ENCODE data around the gene SEC63. TPM values are rescaled to one million over a fixed set of nuclear protein-coding genes. Genes with fewer than 3 reads are reported as not detected.

The SEC63 gene
- total RNA-seq, 1 experiment from 2014 or later: 86.2 TPM

- H3K79me2 ChIP-seq (ENCODE audit: insufficient read depth, low read length): no peaks in the 10 kb centered on the region
- Mint-ChIP-seq H3K27me3 (ENCODE audit: low read depth) (no peaks in the 10 kb centered on the region), H3K27ac (no peak overlapping the region; a peak in 1 of 7 replicates), H3K36me3 (ENCODE audit: insufficient read depth in 1 of 3, low read depth in 3 of 3) (no peaks in the 10 kb centered on the region), H3K4me1 (peaks cover 20 to 34% of the 10 kb centered on the region in 2 experiments), H3K9me3 (no peaks in the 10 kb centered on the region), H3K4me3 (no peak overlapping the region)
- H2AFZ ChIP-seq (ENCODE audit: low read length): no peak overlapping the region
- H2BK120ac ChIP-seq (ENCODE audit: low read depth, low read length, poor library complexity, severe bottlenecking): no peak overlapping the region
- no peak overlapping the region for H2BK12ac ChIP-seq (ENCODE audit: insufficient read length, low read depth, low read length)
- H3K14ac ChIP-seq (ENCODE audit: insufficient read depth, low read length): no peak overlapping the region
- no CpG with 5 or more reads among the region's 17 CpGs for WGBS (ENCODE audit: extremely low coverage, insufficient read length, low lambda C conversion rate)
- no peak overlapping the region for H4K5ac ChIP-seq (ENCODE audit: insufficient read length, low read depth, low read length)
- no peaks in the 10 kb centered on the region for H4K20me1 ChIP-seq (ENCODE audit: control insufficient read depth, insufficient read depth, insufficient read length)
- H2BK20ac ChIP-seq (ENCODE audit: low read depth, low read length, poor library complexity, severe bottlenecking): no peak overlapping the region
- no peak overlapping the region for H4K8ac ChIP-seq (replicated peaks; ENCODE audit: insufficient read length, low read depth, low read length)
- H3K9me3 ChIP-seq (ENCODE audit: control insufficient read depth, low read depth, low read length): no peaks in the 10 kb centered on the region
- H3K18ac ChIP-seq (ENCODE audit: insufficient read length, low read depth, low read length): no peak overlapping the region
- no peak overlapping the region for H3K27ac ChIP-seq (ENCODE audit: insufficient read length, low read depth, low read length)
- peaks cover 2% of the 10 kb centered on the region; the same call in 1 of the 2 replicates for H3K4me1 ChIP-seq (ENCODE audit: insufficient read depth, low read length)
- no peak overlapping the region for H3K4me2 ChIP-seq (ENCODE audit: insufficient read depth, insufficient read length, low read length)
- H3K23ac ChIP-seq (ENCODE audit: insufficient read length, low read depth, low read length): no peak overlapping the region
- DNase-seq: no peak
- no peak overlapping the region for H3T11ph ChIP-seq (ENCODE audit: low read length)
- no peak overlapping the region for H3K9ac ChIP-seq (ENCODE audit: extremely low read depth, insufficient read length, low read length)
- H3K4ac ChIP-seq (ENCODE audit: low read depth, low read length): no peak overlapping the region
- H3K56ac ChIP-seq (ENCODE audit: insufficient read length, low read depth, low read length): no peak overlapping the region
- H2BK15ac ChIP-seq (ENCODE audit: low read depth, low read length): no peak overlapping the region
- no peaks in the 10 kb centered on the region for H3K27me3 ChIP-seq (ENCODE audit: insufficient read depth, low read length)
- H2BK5ac ChIP-seq (ENCODE audit: insufficient read length, low read length): no peak overlapping the region
- no peak overlapping the region for H4K91ac ChIP-seq (ENCODE audit: insufficient read length, low read depth, low read length)
- no peaks in the 10 kb centered on the region for H3K23me2 ChIP-seq (ENCODE audit: insufficient read length, low read depth, low read length, poor library complexity, severe bottlenecking)
- TF ChIP-seq, protein P1, sequence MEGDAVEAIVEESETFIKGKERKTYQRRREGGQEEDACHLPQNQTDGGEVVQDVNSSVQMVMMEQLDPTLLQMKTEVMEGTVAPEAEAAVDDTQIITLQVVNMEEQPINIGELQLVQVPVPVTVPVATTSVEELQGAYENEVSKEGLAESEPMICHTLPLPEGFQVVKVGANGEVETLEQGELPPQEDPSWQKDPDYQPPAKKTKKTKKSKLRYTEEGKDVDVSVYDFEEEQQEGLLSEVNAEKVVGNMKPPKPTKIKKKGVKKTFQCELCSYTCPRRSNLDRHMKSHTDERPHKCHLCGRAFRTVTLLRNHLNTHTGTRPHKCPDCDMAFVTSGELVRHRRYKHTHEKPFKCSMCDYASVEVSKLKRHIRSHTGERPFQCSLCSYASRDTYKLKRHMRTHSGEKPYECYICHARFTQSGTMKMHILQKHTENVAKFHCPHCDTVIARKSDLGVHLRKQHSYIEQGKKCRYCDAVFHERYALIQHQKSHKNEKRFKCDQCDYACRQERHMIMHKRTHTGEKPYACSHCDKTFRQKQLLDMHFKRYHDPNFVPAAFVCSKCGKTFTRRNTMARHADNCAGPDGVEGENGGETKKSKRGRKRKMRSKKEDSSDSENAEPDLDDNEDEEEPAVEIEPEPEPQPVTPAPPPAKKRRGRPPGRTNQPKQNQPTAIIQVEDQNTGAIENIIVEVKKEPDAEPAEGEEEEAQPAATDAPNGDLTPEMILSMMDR (conservative IDR thresholded peaks at IDR 0.05): no peak
- H3K79me1 ChIP-seq (ENCODE audit: insufficient read depth, low read depth, low read length, poor library complexity, severe bottlenecking): no peaks in the 10 kb centered on the region
- no peak overlapping the region for H2AK5ac ChIP-seq (ENCODE audit: insufficient read length, low read length)
These were observed 137.4 kb downstream of the SEC63 start for GRCh38 chr6:107820338-107821261.

Data from H9 (cell line).